Urinary bladder (tissue), 4 donors: ENCODE measurements around the gene FGF19. TPM values are rescaled to one million over a fixed set of nuclear protein-coding genes. Genes with fewer than 3 reads are reported as not detected.
"Not testable (repeated sequence)": the region's sequence is repeated elsewhere in the genome, so short reads cannot be mapped to it uniquely, and the experiment has no call there.

Source experiments
- DNase-seq: peaks from one replicate; pipeline ENCODE4 v3.0.0-alpha.2; 2015; ENCODE audit errors: extremely low spot score
- H3K27ac ChIP-seq: one replicate; pipeline ENCODE4 v1.5.1; 2013; ENCODE audit warnings: low read depth, mild to moderate bottlenecking, moderate library complexity
- H3K36me3 ChIP-seq: one replicate; pipeline ENCODE4 v1.6.1; 2013; ENCODE audit warnings: mild to moderate bottlenecking, moderate library complexity; ENCODE audit not compliant: insufficient read depth
- H3K4me1 ChIP-seq: one replicate; pipeline ENCODE4 v1.6.1; 2013; ENCODE audit warnings: mild to moderate bottlenecking, moderate library complexity; ENCODE audit not compliant: insufficient read depth
- H3K4me3 ChIP-seq: one replicate; pipeline ENCODE4 v1.5.1; 2013; ENCODE audit warnings: low read depth, low read length
- WGBS: extraction: QIAGEN DNeasy Blood & Tissue Kit; methylation state at CpG from one replicate; pipeline ENCODE4 v1.1.7; 2013; 5-methylcytosine and 5-hydroxymethylcytosine counted together
- polyA plus RNA-seq: library from polyadenylated mRNA; stranded (reverse); fragments of 200-250 nt; gene quantifications from one replicate; pipeline ENCODE4 v1.2.3, GENCODE V29; 2013
- total RNA-seq: library from RNA; depleted of rRNA; stranded (reverse); fragments of >200 nt; gene quantifications from one replicate; pipeline ENCODE4 v1.2.3, GENCODE V29; 2014
- donor health status: healthy with polysubstance abuse.
- donor health status: healthy.

FGF19 gene
- total and polyA plus RNA-seq, 2 donors = not detected

GRCh38 chr11:69697469-69697843 lies 6.4 kb downstream of the FGF19 start:
- 94% methylated on average over 8 of the region's 8 CpGs for WGBS
- Histone ChIP-seq H3K4me1 (no peaks in the 10 kb centered on the region), H3K27ac (no peak overlapping the region), H3K36me3 (no peaks in the 10 kb centered on the region), H3K4me3 (no peak overlapping the region)
- no peak for DNase-seq

DNA sequence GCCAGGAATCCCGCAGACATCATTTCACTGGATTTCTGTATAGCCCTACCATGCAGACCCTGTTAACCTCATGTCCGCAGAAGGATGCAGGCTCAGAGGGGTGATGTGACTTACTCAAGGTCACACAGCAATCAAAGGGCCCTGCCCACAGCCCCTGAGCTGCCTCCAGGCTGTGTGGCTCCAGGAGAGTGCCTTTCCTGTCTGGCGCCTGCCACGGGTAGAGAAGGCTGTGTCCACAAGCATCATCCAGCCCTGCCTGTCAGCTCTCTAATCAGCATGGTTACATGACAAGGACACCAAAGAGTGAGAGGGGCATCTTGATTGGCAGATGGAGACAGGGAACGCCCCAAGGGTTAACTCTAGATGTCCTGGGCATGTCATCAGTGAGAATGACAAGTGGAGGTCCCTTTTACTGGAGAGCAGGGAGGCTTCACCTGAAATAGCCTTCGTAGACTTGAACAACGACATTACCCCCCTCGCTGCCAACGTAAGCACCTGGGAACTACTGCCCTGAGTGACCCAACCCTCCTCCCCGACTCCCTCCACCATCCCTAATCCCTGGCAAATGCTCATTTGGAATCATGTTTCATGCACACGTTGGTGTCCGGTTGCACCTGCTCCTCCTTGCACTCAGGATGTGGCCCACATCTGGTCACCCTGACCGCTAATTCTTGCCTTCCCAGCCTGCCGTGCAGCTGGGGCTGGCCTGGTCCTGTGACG lies 6.9 kb downstream of the FGF19 start:
- H3K36me3 ChIP-seq = no peaks in the 10 kb centered on the region
- H3K27ac ChIP-seq = no peak overlapping the region
- H3K4me1 ChIP-seq = no peaks in the 10 kb centered on the region
- WGBS = 68% methylated on average over 15 of the region's 15 CpGs
- no peak overlapping the region for H3K4me3 ChIP-seq
- DNase-seq = no peak

DNA sequence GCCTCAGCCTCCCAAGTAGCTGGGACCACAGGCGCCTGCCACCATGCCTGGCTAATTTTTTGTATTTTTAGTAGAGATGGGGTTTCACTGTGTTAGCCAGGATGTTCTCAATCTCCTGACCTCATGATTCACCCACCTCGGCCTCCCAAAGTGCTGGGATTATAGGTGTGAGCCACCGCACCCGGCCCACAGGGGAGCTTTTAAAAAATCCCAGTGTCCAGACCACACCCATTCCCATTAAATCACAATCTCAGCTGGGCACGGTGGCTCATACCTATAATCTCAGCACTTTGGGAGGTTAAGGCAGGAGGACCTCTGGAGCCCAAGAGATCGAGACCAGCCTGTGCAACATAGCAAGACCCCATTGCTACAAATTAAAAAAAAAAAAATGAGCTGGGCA lies 7.8 kb downstream of the FGF19 start:
- H3K27ac ChIP-seq, H3K36me3 ChIP-seq, H3K4me3 ChIP-seq, H3K4me1 ChIP-seq, DNase-seq: not testable (repeated sequence)
- WGBS = 80% methylated on average over 6 of the region's 6 CpGs

DNA sequence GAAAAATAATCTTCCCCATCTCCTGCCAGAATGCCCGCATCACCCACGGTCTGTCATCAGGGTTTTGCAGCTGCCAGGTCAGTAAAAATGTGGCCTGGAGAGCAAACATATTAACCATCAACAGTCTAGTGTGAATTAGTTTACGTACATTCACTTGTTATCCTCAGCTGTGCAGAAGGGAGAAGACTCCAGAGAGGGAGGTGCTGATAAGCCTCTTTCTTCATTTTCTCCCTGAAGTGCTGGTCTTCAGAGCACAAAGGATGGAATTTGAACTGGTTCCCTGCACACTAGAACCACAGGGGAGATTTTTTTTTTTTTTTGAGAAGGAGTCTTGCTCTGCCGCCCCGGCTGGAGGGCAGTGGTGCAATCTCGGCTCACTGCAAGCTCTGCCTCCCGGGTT lies 8.2 kb downstream of the FGF19 start:
- Histone ChIP-seq H3K4me3 (no peak overlapping the region), H3K4me1 (no peaks in the 10 kb centered on the region), H3K27ac (no peak overlapping the region), H3K36me3 (no peaks in the 10 kb centered on the region)
- no peak for DNase-seq
- WGBS = 82% methylated on average over 7 of the region's 7 CpGs

- Histone ChIP-seq H3K4me3 (no peak overlapping the region), H3K36me3 (no peaks in the 10 kb centered on the region), H3K27ac (no peak overlapping the region), H3K4me1 (no peaks in the 10 kb centered on the region)
- DNase-seq = no peak
- 75% methylated on average over 10 of the region's 10 CpGs for WGBS
These were observed 9.0 kb downstream of the FGF19 start for GRCh38 chr11:69694781-69695180.

- no peak overlapping the region for H3K4me3 ChIP-seq
- H3K4me1 ChIP-seq = no peaks in the 10 kb centered on the region
- DNase-seq = no peak
- no peaks in the 10 kb centered on the region for H3K36me3 ChIP-seq
- no peak overlapping the region for H3K27ac ChIP-seq
These were observed 11.4 kb downstream of the FGF19 start for GRCh38 chr11:69692422-69692821.

GRCh38 chr11:69691463-69691862 lies 12.4 kb downstream of the FGF19 start:
- H3K27ac ChIP-seq = no peak overlapping the region
- H3K36me3 ChIP-seq = no peaks in the 10 kb centered on the region
- H3K4me1 ChIP-seq = no peaks in the 10 kb centered on the region
- no peak overlapping the region for H3K4me3 ChIP-seq
- no peak for DNase-seq
- WGBS = 63% methylated on average over 2 of the region's 2 CpGs

DNA sequence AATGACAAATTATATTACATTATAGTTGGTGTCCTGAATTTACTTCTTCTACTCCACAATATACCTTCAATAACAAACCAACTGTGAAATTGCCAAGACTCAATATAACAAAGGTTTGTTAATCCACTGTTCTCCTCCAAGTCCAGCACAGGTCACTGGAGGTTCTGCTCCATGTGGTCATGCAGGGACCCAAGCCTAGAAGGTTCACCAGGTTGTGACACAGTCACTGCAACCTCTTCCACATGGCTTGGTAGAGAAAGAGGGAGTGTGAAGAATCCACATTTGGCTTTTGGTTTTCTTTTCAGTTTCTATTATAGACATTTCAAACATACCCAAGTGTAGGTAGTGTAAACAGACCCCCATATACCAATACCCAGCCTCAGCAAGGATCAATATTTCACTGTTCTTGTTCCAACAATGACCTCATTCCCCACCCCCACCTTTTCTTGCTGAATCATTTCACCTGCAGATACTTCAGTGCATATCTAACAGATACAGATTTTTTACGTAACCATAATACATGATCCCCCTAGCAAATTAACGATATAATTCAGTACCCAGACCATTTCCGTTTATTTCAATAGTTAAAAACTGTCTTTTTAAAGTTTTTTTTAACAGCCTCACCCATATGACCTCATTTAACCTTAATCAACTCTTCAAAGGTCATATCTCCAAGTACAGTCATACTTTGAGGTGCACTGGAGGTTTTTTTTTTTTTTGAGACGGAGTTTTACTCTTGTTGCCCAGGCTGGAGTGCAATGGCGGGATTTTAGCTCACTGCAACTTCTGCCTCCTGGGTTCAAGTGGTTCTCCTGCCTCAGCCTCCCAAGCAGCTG lies 14.1 kb downstream of the FGF19 start:
- Histone ChIP-seq H3K4me3 (no peak overlapping the region), H3K27ac (no peak overlapping the region), H3K4me1 (no peaks in the 10 kb centered on the region), H3K36me3 (no peaks in the 10 kb centered on the region)
- no peak for DNase-seq
- WGBS = 84% methylated on average over 5 of the region's 5 CpGs

DNA sequence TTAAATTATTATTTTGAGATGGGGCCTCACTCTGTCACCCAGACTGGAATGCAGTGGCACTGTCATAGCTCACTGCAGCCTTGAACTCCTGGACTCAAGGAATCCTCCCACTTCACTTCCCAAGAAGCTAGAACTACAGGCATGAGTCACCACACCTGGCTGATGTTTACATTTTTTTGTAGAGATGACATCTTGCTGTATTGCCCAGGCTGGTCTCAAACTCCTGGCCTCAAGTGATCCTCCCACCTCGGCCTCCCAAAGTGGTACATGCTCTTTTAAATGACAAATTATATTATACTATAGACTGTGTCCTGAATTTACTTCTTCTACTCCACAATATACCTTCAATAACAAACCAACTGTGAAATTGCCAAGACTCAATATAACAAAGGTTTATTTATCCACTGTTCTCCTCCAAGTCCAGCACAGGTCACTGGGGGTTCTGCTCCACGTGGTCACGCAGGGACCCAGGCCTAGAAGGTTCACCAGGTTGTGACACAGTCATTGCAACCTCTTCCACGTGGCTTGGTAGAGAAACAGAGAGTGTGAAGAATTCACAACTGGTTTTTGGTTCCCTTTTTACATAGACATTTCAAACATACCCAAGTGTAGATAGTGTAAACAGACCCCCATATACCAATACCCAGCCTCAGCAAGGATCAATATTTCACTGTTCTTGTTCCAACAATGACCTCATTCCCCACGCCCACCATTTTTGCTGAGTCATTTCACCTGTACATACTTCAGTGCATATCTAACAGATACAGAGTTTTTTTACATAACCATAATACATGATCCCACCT lies 15.7 kb downstream of the FGF19 start:
- not testable (repeated sequence) for H3K36me3 ChIP-seq, H3K4me1 ChIP-seq, DNase-seq, H3K27ac ChIP-seq, H3K4me3 ChIP-seq
- WGBS = 83% methylated on average over 5 of the region's 5 CpGs

DNA sequence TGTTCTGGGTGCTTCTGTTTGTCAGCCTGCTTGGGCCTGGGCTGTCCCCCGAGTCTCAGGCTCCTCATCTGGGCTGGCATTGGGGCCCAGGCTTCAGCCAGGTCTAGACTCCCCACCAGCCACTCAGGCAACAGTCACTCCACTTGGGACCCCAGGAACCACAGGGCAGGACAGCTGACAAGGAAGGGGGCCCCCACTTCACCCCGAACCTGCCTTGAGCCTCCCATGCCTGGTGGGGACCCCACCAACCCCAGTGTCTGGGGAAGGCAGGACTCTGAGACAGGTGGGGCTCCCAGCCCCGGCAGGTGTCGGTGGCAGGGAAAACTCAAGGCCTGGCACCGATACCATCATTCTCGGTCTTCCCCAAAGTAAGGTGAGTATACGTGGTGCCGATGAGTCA lies 17.0 kb downstream of the FGF19 start:
- no peak for DNase-seq
- H3K27ac ChIP-seq = no peak overlapping the region
- H3K4me3 ChIP-seq = no peak overlapping the region
- H3K4me1 ChIP-seq = no peaks in the 10 kb centered on the region
- no peaks in the 10 kb centered on the region for H3K36me3 ChIP-seq
- WGBS = 90% methylated on average over 8 of the region's 8 CpGs

DNA sequence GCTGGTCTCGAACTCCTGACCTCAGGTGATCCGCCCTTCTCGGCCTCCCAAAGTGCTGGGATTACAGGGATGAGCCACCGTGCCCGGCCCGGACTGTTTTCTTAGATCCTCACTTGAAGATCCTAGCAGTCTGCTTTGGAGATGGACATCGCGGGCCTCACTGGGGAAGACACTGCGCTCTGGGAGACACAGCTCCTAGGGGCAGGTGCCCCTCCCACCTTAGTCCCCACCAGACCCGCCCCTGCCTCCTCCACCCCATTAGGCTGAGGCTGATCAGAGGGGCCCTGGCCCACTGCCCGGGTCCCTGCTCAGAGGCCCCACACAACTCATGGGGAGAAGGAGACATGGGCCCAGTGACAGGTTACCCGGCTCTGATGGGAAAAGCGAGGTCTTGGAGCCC lies 17.4 kb downstream of the FGF19 start:
- Histone ChIP-seq H3K4me3 (no peak overlapping the region), H3K27ac (no peak overlapping the region), H3K36me3 (no peaks in the 10 kb centered on the region), H3K4me1 (no peaks in the 10 kb centered on the region)
- WGBS = 63% methylated on average over 13 of the region's 13 CpGs
- DNase-seq = no peak

DNA sequence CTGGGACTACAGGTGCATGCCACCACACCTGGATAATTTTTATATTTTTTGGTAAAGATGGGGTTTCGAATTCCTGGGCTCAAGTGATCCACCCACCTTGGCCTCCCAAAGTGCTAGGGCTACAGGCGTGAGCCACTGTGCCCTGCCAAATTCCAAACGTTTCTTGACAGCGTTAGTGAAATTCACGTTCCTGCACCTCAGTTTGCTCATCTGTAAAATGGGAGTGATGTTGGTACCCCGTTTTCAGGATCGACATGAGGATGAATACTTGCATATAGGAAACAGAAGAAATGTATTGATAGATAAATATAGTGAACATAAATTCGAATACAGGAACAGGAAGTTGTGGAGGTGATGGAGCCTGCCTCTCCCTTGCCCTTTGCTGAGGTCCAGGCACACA lies 18.5 kb downstream of the FGF19 start:
- WGBS = 67% methylated on average over 8 of the region's 8 CpGs
- DNase-seq = no peak
- Histone ChIP-seq H3K27ac (no peak overlapping the region), H3K4me1 (no peaks in the 10 kb centered on the region), H3K4me3 (no peak overlapping the region), H3K36me3 (no peaks in the 10 kb centered on the region)

GRCh38 chr11:69684651-69685050 lies 19.2 kb downstream of the FGF19 start:
- Histone ChIP-seq H3K36me3 (no peaks in the 10 kb centered on the region), H3K4me1 (no peaks in the 10 kb centered on the region), H3K4me3 (no peak overlapping the region), H3K27ac (no peak overlapping the region)
- 71% methylated on average over 11 of the region's 11 CpGs for WGBS
- DNase-seq = no peak
